Activated CD4-positive, alpha-beta T cell treated with anti-CD3 and anti-CD28 coated beads, Interleukin-2, amount 50 U/mL, for 24 hours (primary cell): Measurements from ENCODE around the gene DSTN.

Experiments
- DNase-seq, 2 donors: peaks; one replicate each; pipeline ENCODE4 v3.0.0-alpha.2; 2020; ENCODE audit warnings: low read depth in 1 of 2, low spot score in 1 of 2

The DSTN gene

DNA sequence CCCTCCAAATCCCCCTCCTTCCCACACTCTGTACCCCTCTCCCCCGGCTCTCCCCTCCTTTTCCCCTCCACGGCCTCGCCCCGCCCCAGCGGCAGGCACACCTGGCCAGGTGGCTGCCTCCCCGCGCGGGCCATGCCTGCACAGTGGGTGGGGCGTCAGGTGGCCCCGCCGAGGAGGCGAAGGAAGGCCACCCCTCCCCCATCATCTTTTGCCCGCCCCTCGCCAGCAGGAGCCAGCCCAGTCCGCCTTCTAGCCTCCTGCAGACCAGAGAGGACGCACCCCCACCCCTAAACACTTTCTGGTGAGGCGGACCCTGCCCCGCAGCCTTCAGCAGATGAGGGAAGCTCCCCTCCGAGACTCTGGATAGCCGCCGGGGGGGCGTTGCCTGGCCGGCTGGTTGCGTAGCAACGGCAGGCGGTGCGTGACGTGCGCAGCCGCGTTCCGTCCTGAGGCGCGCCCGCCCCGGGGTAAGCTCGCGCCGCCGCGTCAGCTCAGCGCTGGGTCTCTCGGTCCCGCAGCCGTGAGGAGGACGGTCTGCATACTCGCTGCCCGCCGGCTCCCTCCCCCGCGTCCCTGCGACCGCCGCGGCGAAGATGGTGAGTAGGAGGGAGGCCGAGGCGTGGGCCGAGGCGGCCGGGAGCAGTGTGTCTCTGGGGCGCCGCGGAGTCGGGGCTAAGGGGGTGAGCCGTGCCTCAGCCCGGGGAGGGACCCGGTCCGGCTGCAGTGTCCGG lies at the start of gene DSTN:
Gene DSTN, plus strand, starts transcription at position 460 of the 731 bp plus-strand sequence. Its CDS starts 134 bp downstream, at position 594.
- DNase-seq, result peak; percentile 74 to 77

DNA sequence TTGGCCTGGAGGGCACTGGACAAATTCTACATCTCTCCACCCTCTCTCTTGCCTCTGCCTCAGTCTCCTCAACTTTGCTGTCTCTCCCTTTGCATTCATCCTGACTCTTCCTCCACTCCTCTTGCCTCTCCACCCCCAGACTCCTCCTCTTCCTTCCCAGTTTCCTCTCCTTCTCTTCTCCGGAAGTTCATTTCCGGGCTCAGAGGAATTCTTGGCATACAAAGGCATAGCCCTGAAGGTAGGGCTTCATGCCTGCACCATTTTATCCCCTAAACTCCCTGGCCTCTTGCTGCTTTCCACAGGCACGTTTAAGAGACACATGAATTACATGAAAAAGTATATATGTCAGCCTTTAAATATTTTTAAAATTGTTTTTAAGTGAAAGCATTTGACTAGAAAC lies 49.3 kb upstream of the DSTN start:
- DNase-seq, result no peak

DNA sequence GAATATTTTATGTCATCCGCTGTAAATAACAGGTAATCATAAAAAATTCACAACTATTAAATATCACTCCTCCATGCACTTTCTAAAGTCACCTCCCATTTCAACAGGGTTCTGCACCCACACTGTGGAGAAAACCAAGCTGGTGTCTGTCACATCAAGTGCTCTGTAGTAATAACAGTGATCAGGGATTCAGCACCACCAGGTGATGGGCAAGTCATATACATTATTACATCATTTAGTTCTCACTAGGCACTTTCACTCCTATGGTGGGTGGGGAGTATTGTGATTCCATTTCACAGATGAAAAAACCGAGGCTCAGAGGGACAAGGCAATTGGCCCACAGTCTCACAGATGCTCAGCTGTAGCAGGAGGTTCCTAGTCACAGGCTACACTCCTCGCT lies 47.3 kb upstream of the DSTN start:
- DNase-seq, result no peak

DNA sequence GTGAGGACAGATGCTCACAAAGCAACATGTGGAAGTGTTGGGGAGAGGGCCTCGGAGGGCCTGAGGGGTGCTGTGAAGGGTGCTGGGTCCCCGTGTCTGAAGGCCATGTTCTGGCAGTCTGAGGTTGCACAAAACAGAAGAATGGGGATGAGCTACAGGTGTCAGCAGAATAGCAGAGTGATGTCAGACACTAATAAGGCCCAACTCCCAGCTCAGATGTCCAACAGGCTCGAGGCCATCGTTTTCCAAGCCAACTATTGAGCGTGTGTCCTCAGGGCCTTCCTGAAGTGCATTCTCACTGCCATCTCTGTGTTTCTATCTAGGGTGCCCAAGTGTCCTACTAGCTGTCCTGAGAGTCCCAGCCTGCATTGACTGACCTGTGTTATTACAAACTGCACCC lies 46.5 kb upstream of the DSTN start:
- no peak for DNase-seq

- no peak for DNase-seq
Measured at GRCh38 chr20:17524560-17524959, 45.3 kb upstream of the DSTN start.

GRCh38 chr20:17525132-17525531 lies 44.7 kb upstream of the DSTN start:
- no peak for DNase-seq

DNA sequence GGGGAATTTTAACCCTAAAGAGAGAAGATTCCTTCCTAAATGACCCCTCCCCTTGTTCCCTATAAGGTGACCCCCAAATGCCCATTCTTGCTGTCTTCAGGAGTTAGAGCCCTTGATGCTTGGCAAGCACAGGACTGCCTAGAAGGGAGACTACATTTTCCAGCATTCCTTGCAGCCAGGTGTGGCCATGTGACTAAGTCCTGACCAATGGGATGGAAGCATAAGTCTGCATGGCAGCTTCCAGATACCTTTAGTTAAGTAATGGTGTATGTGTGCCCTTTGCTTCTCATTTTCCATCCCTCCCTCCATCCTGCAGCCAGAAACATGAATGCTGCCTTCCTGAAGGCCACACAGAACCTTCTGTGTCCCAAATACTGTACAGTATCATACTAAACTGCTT lies 44.2 kb upstream of the DSTN start:
- no peak for DNase-seq

- no peak for DNase-seq
Measured at GRCh38 chr20:17529586-17529985, 40.3 kb upstream of the DSTN start.

- no peak for DNase-seq
Measured at GRCh38 chr20:17530153-17530552, 39.7 kb upstream of the DSTN start.

DNA sequence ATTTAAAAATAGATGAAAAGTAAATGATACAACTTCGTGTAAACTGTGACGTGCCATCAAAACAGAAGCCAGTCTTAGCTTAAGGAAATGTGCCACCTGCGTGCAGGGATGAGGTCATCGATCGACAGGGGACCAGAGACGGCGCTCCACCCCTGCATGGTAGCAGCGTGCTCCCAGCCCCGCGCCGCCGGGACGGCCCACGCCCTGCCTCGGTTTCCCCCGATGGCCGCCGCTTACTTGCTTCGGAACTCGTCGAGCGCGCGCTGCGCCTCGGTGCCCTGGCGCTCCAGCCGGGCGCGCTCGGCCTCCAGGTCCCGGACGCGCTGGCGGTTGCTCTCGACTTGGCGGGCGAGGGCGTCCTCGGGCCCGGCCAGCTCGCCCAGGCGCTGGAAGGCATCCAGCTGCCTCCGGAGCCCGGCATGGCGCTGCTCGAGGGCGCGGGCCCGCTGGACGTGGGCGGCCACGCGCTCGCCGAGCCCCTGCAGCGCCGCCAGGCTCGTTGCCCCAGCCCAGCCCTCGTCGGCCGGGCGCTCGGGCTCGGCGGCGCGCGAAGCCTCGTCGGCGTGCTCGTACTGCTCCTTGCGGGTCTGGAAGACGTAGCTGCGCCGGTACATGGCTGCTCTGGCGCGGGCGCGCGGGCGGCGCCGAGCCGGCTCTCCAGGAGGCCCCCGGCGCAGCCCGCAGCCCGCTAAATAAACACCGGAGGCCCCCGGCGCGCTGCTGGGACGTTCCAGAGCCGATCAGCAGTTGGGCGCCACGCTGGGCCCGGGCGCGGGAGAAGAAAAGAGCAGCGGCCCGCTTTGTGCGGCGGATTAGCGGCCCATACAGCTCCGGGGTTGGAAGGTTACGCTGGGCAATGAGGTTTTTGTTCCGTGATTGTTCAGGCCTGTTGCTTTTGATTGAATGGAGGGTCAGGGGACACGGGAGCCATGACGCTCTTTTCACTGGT lies 38.9 kb upstream of the DSTN start, which contains the start of gene BFSP1:
Gene BFSP1, minus strand, starts transcription at position 664 of the 949 bp plus-strand sequence. Its CDS starts 50 bp downstream, at position 614.
- DNase-seq, result peak; percentile 20 to 24

- DNase-seq, result no peak
Measured at GRCh38 chr20:17531665-17532025, 38.2 kb upstream of the DSTN start.

DNA sequence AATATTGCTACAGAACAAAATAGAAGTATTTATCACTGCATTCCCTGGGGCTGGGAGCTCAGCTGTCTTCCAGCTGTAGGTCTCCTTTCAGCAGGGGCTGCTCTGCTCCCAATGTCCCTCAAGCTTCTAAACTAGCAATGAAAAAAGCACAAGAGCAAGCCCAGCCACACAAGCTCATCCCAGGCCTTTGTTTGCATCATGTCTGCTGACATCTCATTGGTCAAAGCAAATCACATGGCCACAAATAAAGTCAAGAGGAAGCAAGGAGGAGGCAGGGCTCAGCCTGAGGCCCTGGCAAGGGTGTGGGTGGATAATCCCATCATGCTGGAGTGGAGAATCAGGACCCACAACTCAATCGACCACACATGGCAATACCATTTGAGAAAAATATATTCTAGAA lies 36.5 kb upstream of the DSTN start:
- DNase-seq, result no peak

DNA sequence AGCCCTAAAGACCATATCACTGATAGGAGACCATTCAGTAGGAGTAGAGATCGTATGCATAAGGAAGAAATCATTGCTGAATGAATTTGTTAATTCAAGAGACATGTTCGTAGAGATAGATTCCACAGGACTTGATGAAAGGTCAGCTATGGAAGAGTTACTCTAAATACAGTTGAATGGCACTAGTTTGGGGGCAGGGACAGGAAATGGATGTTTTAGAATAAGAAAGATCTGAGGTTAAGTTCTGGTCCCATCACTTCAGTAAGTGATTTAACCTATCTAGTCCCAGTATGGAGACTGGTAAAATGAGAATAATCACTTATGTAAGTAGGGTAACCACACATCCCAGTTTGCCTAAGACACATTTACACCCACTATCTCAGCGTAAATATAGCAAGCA lies 35.8 kb upstream of the DSTN start:
- DNase-seq, result no peak

DNA sequence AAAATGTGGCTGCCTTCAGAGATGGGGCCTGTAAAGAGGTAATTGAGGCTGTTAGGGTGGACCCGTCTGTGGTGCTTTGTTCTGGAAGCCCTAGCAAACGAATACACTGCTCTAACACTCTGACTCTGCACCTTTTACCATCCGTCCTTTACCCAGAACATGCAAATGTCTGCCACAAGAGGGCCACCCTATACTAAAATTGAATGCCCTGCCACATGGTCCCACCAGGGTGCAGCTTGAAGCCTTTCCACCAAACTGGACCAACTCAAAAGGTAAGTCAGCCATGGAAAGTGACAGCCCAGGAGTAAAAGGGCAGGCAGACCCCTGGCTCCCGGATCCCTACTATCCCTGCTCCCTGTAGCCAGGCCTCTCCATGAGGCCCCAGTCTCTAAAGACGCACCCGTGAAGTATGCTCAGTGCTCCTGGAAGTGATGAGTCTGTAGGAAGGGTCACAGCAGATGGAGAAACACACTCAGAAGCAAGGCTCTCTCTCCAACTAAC lies 32.9 kb upstream of the DSTN start:
- peak; percentile 29 to 64 for DNase-seq

GRCh38 chr20:17537959-17538358 lies 31.9 kb upstream of the DSTN start:
- no peak for DNase-seq

GRCh38 chr20:17538517-17539170 lies 31.2 kb upstream of the DSTN start:
- DNase-seq, result no peak

DNA sequence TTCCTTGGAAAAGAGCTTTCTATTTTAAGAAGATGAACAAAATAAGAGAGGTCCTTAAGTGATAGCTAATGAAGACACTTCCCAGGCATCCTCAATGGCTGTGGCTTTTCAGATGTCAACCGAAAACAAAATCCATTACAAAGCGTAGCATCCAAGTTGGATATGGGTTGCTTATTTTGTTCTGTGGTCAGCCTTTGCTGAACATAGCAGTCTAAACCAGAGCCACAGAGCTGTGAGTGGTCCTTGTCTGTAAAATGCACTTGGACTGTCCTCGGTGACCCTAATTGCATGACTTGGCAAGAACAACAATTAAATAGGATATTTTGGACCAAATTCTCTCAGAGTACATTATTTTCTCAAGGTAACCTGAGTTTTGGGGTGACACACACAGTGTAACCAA lies 28.3 kb upstream of the DSTN start:
- DNase-seq, result no peak

GRCh38 chr20:17541996-17542395 lies 27.9 kb upstream of the DSTN start:
- DNase-seq, result no peak

- DNase-seq, result no peak
Measured at GRCh38 chr20:17542481-17542880, 27.4 kb upstream of the DSTN start.

- no peak for DNase-seq
Measured at GRCh38 chr20:17542993-17543412, 26.9 kb upstream of the DSTN start.

DNA sequence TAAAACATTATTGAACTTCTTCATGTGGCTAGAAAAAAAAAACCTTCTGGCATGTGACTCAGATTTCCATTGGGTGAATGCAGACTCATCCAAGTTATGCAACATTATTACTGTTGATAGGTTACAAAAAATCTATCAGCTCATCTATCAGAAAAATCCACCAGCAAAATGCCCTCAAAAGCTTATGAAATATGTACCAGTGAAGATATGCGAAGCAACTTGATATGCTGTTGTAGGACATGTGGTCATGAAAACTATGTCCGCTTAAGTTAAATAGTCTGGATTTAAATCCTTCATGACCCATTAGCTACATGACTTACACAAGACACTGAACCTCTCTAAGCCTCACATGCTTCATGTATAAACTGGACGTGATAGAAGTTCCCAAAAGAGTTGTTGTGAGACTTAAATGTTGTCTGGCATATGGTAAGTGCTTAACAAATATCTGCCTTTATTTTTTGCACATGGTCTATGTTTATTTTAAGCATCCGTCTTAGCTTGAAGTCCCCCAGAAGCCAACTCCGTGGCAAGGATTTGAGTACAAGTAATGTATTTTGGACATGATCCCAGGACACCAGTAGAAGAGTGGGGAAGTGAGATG lies 26.2 kb upstream of the DSTN start:
- no peak for DNase-seq
